Mucosa of rectum (tissue), 2 donors: ENCODE results near the gene RHOT2.

ENCODE experiments used
- H3K27ac ChIP-seq, 2 donors: one replicate each; pipeline ENCODE4 v1.7.0; 2013; ENCODE audit warnings: inconsistent platforms in 2 of 2, low read depth in 2 of 2, low read length in 2 of 2
- H3K27me3 ChIP-seq, 2 donors: one replicate each; pipeline ENCODE4 v1.7.0; 2013; ENCODE audit warnings: low read length in 2 of 2; ENCODE audit not compliant: control insufficient read depth in 2 of 2, insufficient read depth in 2 of 2
- H3K36me3 ChIP-seq, 2 donors: one replicate each; pipeline ENCODE4 v1.7.0; 2013; ENCODE audit warnings: low read length in 2 of 2; ENCODE audit not compliant: control insufficient read depth in 2 of 2, insufficient read depth in 2 of 2
- H3K4me1 ChIP-seq, 2 donors: one replicate each; pipeline ENCODE4 v1.7.0; 2013; ENCODE audit warnings: low read length in 2 of 2, mild to moderate bottlenecking in 1 of 2; ENCODE audit not compliant: control insufficient read depth in 2 of 2, insufficient read depth in 2 of 2
- H3K4me3 ChIP-seq, 2 donors: one replicate each; pipeline ENCODE4 v1.7.0; 2013; ENCODE audit warnings: low read length in 2 of 2
- H3K9ac ChIP-seq, 2 donors: one replicate each; pipeline ENCODE4 v1.7.0; 2013; ENCODE audit warnings: low read length in 2 of 2, low read depth in 1 of 2, mild to moderate bottlenecking in 1 of 2
- H3K9me3 ChIP-seq, 2 donors: one replicate each; pipeline ENCODE4 v1.7.0; 2013; ENCODE audit warnings: low read length in 2 of 2; ENCODE audit not compliant: control insufficient read depth in 2 of 2
- donor health status: healthy.
- donor health status: Normal muscosa, but diverticular disease.

RHOT2 gene

DNA sequence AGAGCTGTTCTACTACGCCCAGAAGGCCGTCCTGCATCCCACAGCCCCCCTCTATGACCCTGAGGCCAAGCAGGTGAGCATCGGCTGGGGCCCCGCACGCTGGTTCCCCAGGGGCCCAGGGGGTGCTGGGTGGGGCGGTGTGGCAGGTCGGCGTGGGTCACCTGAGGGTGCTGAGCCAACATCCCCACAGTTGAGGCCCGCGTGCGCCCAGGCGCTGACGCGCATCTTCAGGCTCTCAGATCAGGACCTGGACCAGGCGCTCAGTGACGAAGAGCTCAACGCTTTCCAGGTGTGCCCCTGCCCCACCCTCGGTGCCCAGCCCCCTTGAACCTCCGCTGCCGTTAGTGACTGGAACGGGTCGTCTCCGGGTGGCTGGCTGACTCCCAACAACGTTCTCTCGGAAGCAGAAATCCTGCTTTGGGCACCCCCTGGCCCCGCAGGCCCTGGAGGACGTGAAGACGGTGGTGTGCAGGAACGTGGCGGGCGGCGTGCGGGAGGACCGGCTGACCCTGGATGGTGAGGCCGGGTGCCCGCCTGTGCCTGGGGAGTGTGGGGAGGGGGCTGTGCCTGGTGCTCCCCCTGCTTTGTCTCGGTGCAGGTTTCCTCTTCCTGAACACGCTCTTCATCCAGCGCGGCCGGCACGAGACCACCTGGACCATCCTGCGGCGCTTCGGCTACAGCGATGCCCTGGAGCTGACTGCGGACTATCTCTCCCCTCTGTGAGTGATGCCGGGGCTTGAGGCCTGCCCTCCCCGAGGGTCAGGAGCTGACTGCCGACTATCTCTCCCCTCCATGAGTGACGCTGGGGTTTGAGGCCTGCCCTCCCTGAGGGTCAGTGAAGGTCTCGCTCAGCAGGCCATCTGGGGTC is 2.8 kb downstream of the RHOT2 start:
- Histone ChIP-seq H3K4me1 (peaks cover 22% of the 10 kb centered on the region in 2 donors), H3K4me3 (no peak overlapping the region), H3K36me3 (peaks cover 30 to 37% of the 10 kb centered on the region in 2 donors), H3K9me3 (no peaks in the 10 kb centered on the region), H3K27ac (no peak overlapping the region), H3K27me3 (no peaks in the 10 kb centered on the region), H3K9ac (no peak overlapping the region)

DNA sequence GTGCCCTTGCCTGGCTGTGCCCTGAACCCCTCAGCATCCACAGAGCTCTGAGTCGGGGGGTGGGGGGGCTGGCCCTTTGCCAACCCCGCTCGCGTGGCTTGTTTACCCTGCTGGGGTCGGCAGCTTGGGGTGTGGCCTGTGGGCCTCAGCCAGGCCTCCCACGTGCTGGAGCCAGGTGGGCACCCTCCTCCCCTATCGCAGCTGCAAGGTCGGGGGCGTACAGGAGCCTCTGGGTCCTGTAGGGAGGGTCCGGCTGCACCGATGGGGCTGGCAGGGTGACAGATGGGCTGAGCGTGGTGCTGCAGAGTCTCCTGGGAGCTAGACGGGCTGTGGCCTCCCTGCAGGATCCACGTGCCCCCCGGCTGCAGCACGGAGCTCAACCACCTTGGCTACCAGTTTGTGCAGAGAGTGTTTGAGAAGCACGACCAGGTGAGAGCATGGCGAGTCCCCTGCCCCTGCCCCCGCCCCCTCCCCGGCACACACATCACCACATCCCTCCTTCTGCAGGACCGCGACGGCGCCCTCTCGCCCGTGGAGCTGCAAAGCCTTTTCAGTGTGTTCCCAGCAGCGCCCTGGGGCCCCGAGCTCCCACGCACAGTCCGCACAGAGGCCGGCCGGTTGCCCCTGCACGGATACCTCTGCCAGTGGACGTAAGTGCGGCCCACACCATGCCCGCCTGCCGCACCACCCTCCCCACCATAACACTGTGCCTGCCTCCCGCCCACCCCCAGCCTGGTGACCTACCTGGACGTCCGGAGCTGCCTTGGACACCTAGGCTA is 3.6 kb downstream of the RHOT2 start:
- no peak overlapping the region for H3K27ac ChIP-seq
- H3K36me3 ChIP-seq = peaks cover 30 to 37% of the 10 kb centered on the region in 2 donors
- peaks cover 28 to 29% of the 10 kb centered on the region in 2 donors for H3K4me1 ChIP-seq

DNA sequence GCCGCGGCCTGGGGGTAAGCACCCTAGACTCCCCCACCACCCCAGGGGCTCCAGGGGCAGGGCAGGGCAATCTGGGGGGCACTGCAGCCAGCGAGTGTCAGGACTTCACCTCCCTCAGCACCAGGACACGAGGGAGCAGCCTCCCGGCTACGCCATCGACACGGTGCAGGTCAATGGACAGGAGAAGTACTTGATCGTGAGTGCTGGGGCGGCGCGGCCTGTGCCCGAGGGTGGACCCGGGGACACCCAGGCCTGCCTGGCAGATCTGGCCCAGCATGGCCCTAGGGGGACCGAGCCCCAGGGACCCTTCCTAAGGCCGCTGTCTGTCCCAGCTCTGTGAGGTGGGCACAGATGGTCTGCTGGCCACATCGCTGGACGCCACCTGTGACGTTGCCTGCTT is 4.4 kb downstream of the RHOT2 start:
- Histone ChIP-seq H3K4me3 (no peak overlapping the region), H3K9me3 (no peaks in the 10 kb centered on the region), H3K27me3 (no peaks in the 10 kb centered on the region), H3K27ac (no peak overlapping the region), H3K9ac (no peak overlapping the region), H3K4me1 (peaks cover 34 to 35% of the 10 kb centered on the region in 2 donors), H3K36me3 (peaks cover 30 to 37% of the 10 kb centered on the region in 2 donors)

More for the DNA sequence above, 3.6 kb downstream of the RHOT2 start:
- Histone ChIP-seq H3K9me3 (no peaks in the 10 kb centered on the region), H3K27me3 (no peaks in the 10 kb centered on the region), H3K4me3 (no peak overlapping the region), H3K9ac (no peak overlapping the region)

DNA sequence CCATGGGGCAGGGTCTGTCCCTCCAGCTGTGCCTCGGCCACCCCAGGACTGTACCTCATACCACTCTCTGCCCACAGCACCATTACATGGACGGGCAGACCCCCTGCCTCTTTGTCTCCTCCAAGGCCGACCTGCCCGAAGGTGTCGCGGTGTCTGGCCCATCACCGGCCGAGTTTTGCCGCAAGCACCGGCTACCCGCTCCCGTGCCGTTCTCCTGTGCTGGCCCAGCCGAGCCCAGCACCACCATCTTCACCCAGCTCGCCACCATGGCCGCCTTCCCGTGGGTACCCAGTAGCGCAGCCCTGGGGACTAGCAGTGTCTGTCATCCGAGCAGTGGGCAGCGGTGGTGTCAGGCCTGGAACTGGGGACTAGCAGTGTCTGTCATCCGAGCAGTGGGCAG is 4.9 kb downstream of the RHOT2 start:
- Histone ChIP-seq H3K4me1 (peaks cover 32 to 34% of the 10 kb centered on the region in 2 donors), H3K36me3 (peaks cover 30 to 37% of the 10 kb centered on the region in 2 donors), H3K4me3 (no peak overlapping the region), H3K9me3 (no peaks in the 10 kb centered on the region), H3K27me3 (no peaks in the 10 kb centered on the region), H3K9ac (no peak overlapping the region), H3K27ac (no peak overlapping the region)

DNA sequence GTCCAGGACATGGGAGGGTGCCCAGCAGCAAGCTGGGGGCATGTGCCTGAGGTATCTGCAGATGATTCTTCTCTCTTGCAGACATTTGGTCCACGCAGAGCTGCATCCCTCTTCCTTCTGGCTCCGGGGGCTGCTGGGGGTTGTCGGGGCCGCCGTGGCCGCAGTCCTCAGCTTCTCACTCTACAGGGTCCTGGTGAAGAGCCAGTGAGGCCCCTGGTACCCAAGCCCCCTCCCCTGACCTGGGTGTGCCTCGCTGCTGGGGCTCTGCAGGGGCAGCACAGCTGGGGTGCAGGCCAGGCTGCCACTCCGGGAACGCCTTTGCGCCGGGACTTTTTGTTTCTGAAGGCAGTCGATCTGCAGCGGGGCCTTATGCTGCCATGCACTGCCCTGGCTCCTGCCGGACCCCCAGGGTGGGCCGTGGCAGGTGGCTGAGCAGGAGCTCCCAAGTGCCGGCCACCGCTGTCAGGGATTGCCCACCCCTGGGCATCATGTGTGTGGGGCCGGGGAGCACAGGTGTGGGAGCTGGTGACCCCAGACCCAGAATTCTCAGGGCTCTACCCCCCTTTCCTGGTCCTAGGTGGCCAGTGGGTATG is 5.6 kb downstream of the RHOT2 start:
- peaks cover 32 to 34% of the 10 kb centered on the region in 2 donors for H3K4me1 ChIP-seq
- H3K36me3 ChIP-seq = peaks cover 30 to 37% of the 10 kb centered on the region in 2 donors
- no peak overlapping the region for H3K9ac ChIP-seq
- no peak overlapping the region for H3K27ac ChIP-seq
- no peak overlapping the region for H3K4me3 ChIP-seq
- no peaks in the 10 kb centered on the region for H3K27me3 ChIP-seq
- no peaks in the 10 kb centered on the region for H3K9me3 ChIP-seq

DNA sequence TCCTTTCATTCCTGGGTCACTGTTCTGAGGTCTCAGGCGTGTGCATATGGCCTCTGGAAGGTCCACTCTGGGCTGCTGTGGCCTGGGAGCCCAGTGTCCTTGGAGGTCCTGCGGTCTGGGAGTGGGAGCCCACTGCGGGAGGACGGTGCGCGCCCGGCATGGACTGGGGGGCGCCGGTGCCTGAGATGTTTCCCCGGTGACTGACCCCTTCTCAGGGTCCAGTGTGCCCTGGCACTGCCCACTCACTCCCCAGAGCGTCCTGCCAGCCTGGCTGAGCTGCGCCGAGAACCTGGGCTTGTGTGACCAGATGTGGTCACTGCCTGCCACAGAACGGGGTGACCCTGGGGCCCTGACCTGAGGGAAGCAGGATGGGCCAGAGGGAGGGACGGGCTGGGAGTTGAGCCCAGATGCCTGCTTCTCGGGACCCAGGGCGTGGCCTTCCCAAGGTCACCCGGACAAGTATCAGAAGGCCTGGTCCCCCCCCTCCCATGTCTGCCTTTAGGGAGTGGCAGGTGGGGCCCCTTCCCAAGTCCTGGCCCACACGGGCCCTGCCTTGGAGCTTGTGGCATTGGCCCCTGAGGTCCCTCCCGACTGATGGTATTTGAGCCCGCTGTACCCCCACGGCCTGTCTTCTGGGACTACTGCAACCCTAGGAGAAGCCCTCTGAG is 6.4 kb downstream of the RHOT2 start:
- H3K36me3 ChIP-seq = peaks cover 30 to 35% of the 10 kb centered on the region in 2 donors
- no peak overlapping the region for H3K9ac ChIP-seq
- no peaks in the 10 kb centered on the region for H3K27me3 ChIP-seq
- H3K4me3 ChIP-seq = no peak overlapping the region
- no peak overlapping the region for H3K27ac ChIP-seq
- H3K9me3 ChIP-seq = no peaks in the 10 kb centered on the region
- H3K4me1 ChIP-seq = peaks cover 26 to 31% of the 10 kb centered on the region in 2 donors

DNA sequence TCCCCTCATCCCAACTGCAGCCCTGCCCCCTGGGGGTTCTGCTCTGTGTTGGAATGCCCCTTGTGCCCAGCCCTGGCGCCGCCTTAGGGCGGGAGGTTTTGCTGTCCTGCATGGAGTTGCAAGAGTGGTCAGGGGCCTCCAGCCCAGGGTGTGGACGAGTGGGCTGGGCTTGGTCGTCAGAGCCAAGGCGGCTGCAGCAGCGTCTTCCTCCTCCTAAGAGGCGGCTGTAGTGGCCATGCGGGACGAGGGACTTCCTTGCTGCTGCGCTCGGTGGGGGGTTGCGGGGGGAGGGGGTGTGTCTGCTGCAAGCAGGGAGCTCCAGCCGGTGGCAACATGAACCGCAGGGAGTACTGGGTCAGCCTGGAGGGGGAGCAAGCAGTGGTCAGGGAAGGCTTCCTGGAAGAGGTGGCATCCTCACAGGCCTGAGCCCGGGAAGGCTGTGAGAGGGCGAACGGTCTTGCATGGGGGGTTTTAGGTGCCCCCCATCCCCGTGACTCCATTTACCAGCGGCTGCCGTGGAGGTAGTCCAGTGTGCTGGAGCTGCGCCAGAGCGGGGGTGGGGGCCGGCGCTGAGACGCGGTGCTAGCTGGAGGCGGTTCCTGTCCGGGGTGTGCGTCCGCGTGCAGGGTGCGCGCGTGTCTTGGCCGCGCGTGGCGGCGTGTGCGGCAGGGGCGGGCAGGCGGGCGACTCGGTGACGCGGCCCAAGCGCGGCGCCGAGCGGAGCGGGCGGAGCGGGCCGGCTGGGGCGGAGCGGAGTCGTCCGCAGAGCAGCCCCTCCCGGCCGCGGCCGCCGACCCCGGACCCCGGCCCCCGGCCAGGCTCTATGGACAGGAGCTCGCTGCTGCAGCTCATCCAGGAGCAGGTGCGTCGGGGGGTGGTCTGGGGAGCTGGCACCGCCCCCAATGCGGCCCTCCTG is 7.3 kb downstream of the RHOT2 start, which contains the start of gene RHBDL1:
Gene RHBDL1 (plus strand): TSS at position 704 of the 916 bp plus-strand sequence. CDS start 120 bp downstream, at position 824.
- H3K9ac ChIP-seq = peak within 1 kb of the TSS in 1 of 2 donors; percentile 63
- no peaks in the 10 kb centered on the region for H3K27me3 ChIP-seq
- peaks cover 26 to 28% of the 10 kb centered on the region in 2 donors for H3K36me3 ChIP-seq
- H3K27ac ChIP-seq = no peak within 1 kb of the TSS
- peak within 1 kb of the TSS; percentile 50 to 60 for H3K4me3 ChIP-seq
- H3K4me1 ChIP-seq = peaks cover 28 to 34% of the 10 kb centered on the region in 2 donors
- no peaks in the 10 kb centered on the region for H3K9me3 ChIP-seq

DNA sequence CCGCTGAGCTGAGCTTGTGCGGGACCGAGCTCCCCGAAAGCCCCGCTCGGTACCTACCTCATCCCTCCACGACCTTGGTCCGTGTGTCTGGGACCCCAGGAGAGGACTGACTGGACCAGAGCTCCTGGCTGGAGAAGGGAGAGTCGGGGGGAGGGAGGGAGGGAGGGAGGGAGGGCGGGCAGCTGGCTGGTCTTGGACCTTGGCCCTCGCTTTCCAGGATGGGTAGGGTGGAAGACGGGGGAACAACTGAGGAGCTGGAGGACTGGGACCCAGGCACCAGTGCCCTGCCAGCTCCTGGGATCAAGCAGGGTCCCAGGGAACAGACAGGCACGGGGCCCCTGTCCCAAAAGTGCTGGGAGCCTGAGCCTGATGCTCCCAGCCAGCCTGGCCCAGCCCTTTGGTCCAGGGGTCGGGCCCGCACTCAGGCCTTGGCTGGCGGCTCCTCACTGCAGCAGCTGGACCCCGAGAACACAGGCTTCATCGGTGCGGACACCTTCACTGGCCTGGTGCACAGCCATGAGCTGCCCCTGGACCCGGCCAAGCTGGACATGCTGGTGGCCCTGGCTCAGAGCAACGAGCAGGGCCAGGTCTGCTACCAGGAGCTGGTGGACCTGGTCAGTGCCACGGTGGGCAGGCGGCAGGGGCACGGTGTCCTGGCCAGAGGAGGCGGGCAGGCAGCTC is 8.1 kb downstream of the RHOT2 start:
- peaks cover 31 to 36% of the 10 kb centered on the region in 2 donors for H3K4me1 ChIP-seq
- peak overlapping the region; percentile 35 to 48 for H3K4me3 ChIP-seq
- no peaks in the 10 kb centered on the region for H3K27me3 ChIP-seq
- no peaks in the 10 kb centered on the region for H3K9me3 ChIP-seq
- peak overlapping the region in 1 of 2 donors; percentile 63 for H3K9ac ChIP-seq
- no peak overlapping the region for H3K27ac ChIP-seq
- peaks cover 19 to 21% of the 10 kb centered on the region in 2 donors for H3K36me3 ChIP-seq
